Measurements from ENCODE around the gene FNBP1L. TPM values are rescaled to one million over a fixed set of nuclear protein-coding genes. Genes with fewer than 3 reads are reported as not detected.

The FNBP1L gene
- total RNA-seq, 1 donor from 2014 or later = 47.3 TPM

- no peak overlapping the region for H3K4me3 Mint-ChIP-seq (ENCODE audit: unreplicated experiment)
- H3K9me3 Mint-ChIP-seq (ENCODE audit: low read depth) = no peaks in the 10 kb centered on the region
- peaks cover 4% of the 10 kb centered on the region for H3K4me1 Mint-ChIP-seq (ENCODE audit: low read depth)
- DNase-seq (ENCODE audit: low spot score) = no peak
- no peak for TF ChIP-seq CTCF (IDR thresholded peaks at IDR 0.05)
- H3K27me3 Mint-ChIP-seq (ENCODE audit: low read depth) = no peaks in the 10 kb centered on the region
- H3K36me3 Mint-ChIP-seq (ENCODE audit: low read depth) = no peaks in the 10 kb centered on the region
- H3K27ac Mint-ChIP-seq (ENCODE audit: unreplicated experiment) = no peak overlapping the region
Measured at GRCh38 chr1:93436496-93436895, 11.4 kb upstream of the FNBP1L start.

- Mint-ChIP-seq H3K36me3 (ENCODE audit: low read depth) (no peaks in the 10 kb centered on the region), H3K27ac (ENCODE audit: unreplicated experiment) (no peak overlapping the region), H3K27me3 (ENCODE audit: low read depth) (no peaks in the 10 kb centered on the region), H3K4me3 (ENCODE audit: unreplicated experiment) (no peak overlapping the region), H3K9me3 (ENCODE audit: low read depth) (no peaks in the 10 kb centered on the region), H3K4me1 (ENCODE audit: low read depth) (peaks cover 4% of the 10 kb centered on the region)
- DNase-seq (ENCODE audit: low spot score) = no peak
- peak; percentile 91 for TF ChIP-seq CTCF (IDR thresholded peaks at IDR 0.05)
Measured at GRCh38 chr1:93437976-93438605, 9.8 kb upstream of the FNBP1L start.

- Mint-ChIP-seq H3K27me3 (ENCODE audit: low read depth) (no peaks in the 10 kb centered on the region), H3K9me3 (ENCODE audit: low read depth) (no peaks in the 10 kb centered on the region), H3K36me3 (ENCODE audit: low read depth) (no peaks in the 10 kb centered on the region), H3K4me3 (ENCODE audit: unreplicated experiment) (no peak overlapping the region), H3K4me1 (ENCODE audit: low read depth) (peaks cover 4% of the 10 kb centered on the region), H3K27ac (ENCODE audit: unreplicated experiment) (no peak overlapping the region)
- DNase-seq (ENCODE audit: low spot score) = no peak
- TF ChIP-seq CTCF (IDR thresholded peaks at IDR 0.05) = no peak
Measured at GRCh38 chr1:93438716-93439115, 9.2 kb upstream of the FNBP1L start.

GRCh38 chr1:93440272-93440671 is 7.6 kb upstream of the FNBP1L start:
- no peaks in the 10 kb centered on the region for H3K9me3 Mint-ChIP-seq (ENCODE audit: low read depth)
- no peak for DNase-seq (ENCODE audit: low spot score)
- TF ChIP-seq CTCF (IDR thresholded peaks at IDR 0.05) = no peak
- H3K36me3 Mint-ChIP-seq (ENCODE audit: low read depth) = no peaks in the 10 kb centered on the region
- peaks cover 4% of the 10 kb centered on the region for H3K4me1 Mint-ChIP-seq (ENCODE audit: low read depth)
- no peak overlapping the region for H3K27ac Mint-ChIP-seq (ENCODE audit: unreplicated experiment)
- H3K4me3 Mint-ChIP-seq (ENCODE audit: unreplicated experiment) = no peak overlapping the region
- no peaks in the 10 kb centered on the region for H3K27me3 Mint-ChIP-seq (ENCODE audit: low read depth)

GRCh38 chr1:93440706-93441105 is 7.2 kb upstream of the FNBP1L start:
- Mint-ChIP-seq H3K4me3 (ENCODE audit: unreplicated experiment) (no peak overlapping the region), H3K27me3 (ENCODE audit: low read depth) (no peaks in the 10 kb centered on the region), H3K36me3 (ENCODE audit: low read depth) (no peaks in the 10 kb centered on the region), H3K9me3 (ENCODE audit: low read depth) (no peaks in the 10 kb centered on the region), H3K4me1 (ENCODE audit: low read depth) (peaks cover 4% of the 10 kb centered on the region), H3K27ac (ENCODE audit: unreplicated experiment) (no peak overlapping the region)
- no peak for TF ChIP-seq CTCF (IDR thresholded peaks at IDR 0.05)
- DNase-seq (ENCODE audit: low spot score) = no peak
